Esophagus squamous epithelium (tissue), 4 donors: ENCODE measurements around the gene KANK4.

Source experiments
- CTCF ChIP-seq, 6 experiments: fragments of 450-650 bp in 4 of 6; fragments of 200-600 bp in 2 of 6; sonication (generic) in 2 of 6; IDR thresholded peaks; one replicate each; pipeline ENCODE4 v1.5.1; 2016 to 2019; ENCODE audit warnings: antibody characterized with exemption in 6 of 6, mild to moderate bottlenecking in 4 of 6, moderate library complexity in 4 of 6
- POLR2A ChIP-seq, 4 donors: fragments of 450-650 bp; IDR thresholded peaks; one replicate each; pipeline ENCODE4 v1.6.1; 2017; ENCODE audit warnings: antibody characterized with exemption in 4 of 4, mild to moderate bottlenecking in 4 of 4, moderate library complexity in 3 of 4

- TF ChIP-seq CTCF (IDR thresholded peaks at IDR 0.05) (no peak), POLR2A (IDR thresholded peaks at IDR 0.05) (no peak)
These were observed 69.0 kb downstream of the KANK4 start for GRCh38 chr1:62250126-62250726.
